ENCODE data around the gene WWTR1. TPM values are rescaled to one million over a fixed set of nuclear protein-coding genes. Genes with fewer than 3 reads are reported as not detected.

Gene WWTR1
- polyA plus RNA-seq, 1 experiment, result 119 TPM

DNA sequence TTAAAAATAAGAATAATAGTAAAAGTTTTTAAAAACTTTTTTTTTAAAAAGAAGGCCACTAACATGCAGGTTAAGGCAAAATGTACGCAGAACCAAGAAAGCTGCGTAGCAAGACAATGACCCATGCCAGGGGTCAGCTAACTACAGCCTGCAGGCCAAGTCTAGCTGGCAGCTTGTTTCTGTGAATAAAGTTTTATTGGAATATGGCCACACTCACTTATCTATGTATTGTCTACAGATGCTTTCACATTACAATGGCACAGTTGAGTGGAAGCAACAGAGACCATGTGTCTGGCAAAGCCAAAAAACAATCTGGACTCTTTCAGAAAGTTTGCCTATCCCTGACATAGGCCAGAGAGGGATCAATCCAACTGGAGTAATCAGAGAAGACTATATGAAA, 46.7 kb downstream of the WWTR1 start:
- TF ChIP-seq, protein P1, sequence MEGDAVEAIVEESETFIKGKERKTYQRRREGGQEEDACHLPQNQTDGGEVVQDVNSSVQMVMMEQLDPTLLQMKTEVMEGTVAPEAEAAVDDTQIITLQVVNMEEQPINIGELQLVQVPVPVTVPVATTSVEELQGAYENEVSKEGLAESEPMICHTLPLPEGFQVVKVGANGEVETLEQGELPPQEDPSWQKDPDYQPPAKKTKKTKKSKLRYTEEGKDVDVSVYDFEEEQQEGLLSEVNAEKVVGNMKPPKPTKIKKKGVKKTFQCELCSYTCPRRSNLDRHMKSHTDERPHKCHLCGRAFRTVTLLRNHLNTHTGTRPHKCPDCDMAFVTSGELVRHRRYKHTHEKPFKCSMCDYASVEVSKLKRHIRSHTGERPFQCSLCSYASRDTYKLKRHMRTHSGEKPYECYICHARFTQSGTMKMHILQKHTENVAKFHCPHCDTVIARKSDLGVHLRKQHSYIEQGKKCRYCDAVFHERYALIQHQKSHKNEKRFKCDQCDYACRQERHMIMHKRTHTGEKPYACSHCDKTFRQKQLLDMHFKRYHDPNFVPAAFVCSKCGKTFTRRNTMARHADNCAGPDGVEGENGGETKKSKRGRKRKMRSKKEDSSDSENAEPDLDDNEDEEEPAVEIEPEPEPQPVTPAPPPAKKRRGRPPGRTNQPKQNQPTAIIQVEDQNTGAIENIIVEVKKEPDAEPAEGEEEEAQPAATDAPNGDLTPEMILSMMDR (IDR thresholded peaks at IDR 0.05; ENCODE audit: insufficient read depth, low read depth, low read length), result no peak
- H3K36me3 ChIP-seq (ENCODE audit: control insufficient read depth, insufficient read depth, low read length), result no peaks in the 10 kb centered on the region
- no peaks in the 10 kb centered on the region for H3K27me3 ChIP-seq (ENCODE audit: control insufficient read depth, insufficient read depth, low read length)
- CTCF ChIA-PET, result interaction anchor here (0.9 to 1.5 kb wide), 2 partner anchors 9 to 19 kb away, joined by 3 to 6 read pairs; no protein-coding TSS in a partner anchor
- no peak for DNase-seq (ENCODE audit: low read depth)
- H3K4me3 ChIP-seq (ENCODE audit: low read depth, low read length), result no peak overlapping the region
- POLR2A ChIA-PET, result no interaction called here

DNA sequence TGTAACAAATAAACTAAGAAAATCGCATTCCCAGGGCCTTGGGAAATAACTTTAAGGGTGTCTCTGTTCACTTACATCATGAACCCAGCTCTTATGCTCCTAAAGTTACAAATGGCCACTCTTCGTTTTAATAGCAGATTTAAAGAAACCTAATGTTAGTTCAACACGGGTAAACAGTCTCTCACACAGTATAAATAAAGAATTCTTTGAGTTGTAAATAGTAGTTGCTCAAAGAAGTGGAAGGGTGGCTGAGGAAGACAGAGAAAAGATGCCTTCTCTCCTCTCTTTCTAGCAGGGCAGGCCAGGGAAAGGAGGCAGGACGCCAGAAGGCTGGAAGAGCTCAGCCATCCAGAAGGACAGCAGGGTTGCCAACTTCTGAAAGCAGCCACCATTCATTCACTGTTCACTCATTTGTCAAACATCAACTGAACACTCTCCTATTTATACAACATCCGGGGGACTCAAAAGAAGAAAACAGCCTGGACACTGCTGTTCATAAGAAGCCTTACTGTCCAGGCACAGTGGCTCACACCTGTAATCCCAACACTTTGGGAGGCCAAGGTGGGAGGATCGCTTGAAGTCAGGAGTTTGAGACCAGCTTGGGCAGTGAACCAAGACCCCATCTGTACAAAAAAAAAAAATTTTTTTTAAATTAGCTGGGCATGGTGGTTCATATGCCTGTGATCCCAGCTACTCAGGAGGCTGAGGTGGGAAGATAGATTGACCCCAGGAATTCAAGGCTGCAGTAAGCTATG, 47.3 kb downstream of the WWTR1 start:
- TF ChIP-seq, protein P1 (IDR thresholded peaks at IDR 0.05; ENCODE audit: insufficient read depth, low read depth, low read length), result no peak
- H3K27me3 ChIP-seq (ENCODE audit: control insufficient read depth, insufficient read depth, low read length), result no peaks in the 10 kb centered on the region
- ChIA-PET CTCF (interaction anchor here (0.6 to 1.5 kb wide), 3 partner anchors 9 to 342 kb away, joined by 3 to 6 read pairs (median 5); no protein-coding TSS in a partner anchor), POLR2A (no interaction called here)
- DNase-seq (ENCODE audit: low read depth), result no peak
- no peak overlapping the region for H3K4me3 ChIP-seq (ENCODE audit: low read depth, low read length)
- H3K36me3 ChIP-seq (ENCODE audit: control insufficient read depth, insufficient read depth, low read length), result no peaks in the 10 kb centered on the region

DNA sequence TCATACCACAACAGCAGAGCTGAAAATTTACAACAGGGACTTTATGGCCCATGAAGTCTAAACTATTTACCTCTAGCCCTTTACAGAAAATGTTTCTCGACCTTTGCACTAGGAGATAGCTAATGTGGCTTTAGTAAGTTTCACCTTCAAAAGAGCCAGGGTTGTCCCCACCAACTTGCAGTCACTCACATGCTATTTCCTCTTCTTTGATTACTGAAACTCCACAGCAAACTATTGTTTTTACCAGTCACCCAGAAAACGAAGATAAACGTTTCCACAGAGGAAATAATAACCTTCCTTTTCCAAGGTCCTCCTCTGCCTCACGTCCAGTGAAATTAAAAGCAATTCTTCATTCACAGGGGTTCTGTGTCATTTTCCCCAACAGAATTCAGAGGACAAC, 48.2 kb downstream of the WWTR1 start:
- Histone ChIP-seq H3K27me3 (ENCODE audit: control insufficient read depth, insufficient read depth, low read length) (no peaks in the 10 kb centered on the region), H3K36me3 (ENCODE audit: control insufficient read depth, insufficient read depth, low read length) (no peaks in the 10 kb centered on the region), H3K4me3 (ENCODE audit: low read depth, low read length) (no peak overlapping the region)
- POLR2A ChIA-PET, result no interaction called here
- CTCF ChIA-PET, result interaction anchor here (1.2 to 1.5 kb wide), 3 partner anchors 10 to 108 kb away, joined by 3 to 6 read pairs (median 4); no protein-coding TSS in a partner anchor
- no peak for DNase-seq (ENCODE audit: low read depth)
- TF ChIP-seq, protein P1 (IDR thresholded peaks at IDR 0.05; ENCODE audit: insufficient read depth, low read depth, low read length), result no peak

DNA sequence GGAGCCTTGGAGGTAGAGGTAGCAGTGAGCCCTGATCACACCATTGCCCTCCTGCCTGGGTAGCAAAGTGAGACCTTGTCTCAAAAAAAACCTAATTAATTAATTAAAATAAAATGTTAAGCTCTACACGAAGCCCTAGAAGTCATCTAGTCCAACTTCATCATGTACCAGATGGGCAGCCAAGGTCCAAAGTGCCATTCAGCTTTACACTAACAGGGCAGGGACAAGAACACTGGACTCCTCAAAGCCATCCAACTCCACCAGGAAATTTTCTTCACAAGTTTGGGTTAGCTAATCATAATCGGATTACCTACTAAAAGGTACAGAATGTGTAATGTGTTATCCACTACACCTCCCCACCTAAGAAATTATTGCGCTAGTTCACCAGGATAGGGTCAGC, 48.8 kb downstream of the WWTR1 start:
- ChIA-PET CTCF (interaction anchor here (1.2 to 1.4 kb wide), 2 partner anchors 22 to 108 kb away, joined by 3 to 4 read pairs; no protein-coding TSS in a partner anchor), POLR2A (no interaction called here)
- no peaks in the 10 kb centered on the region for H3K27me3 ChIP-seq (ENCODE audit: control insufficient read depth, insufficient read depth, low read length)
- no peaks in the 10 kb centered on the region for H3K36me3 ChIP-seq (ENCODE audit: control insufficient read depth, insufficient read depth, low read length)
- no peak for DNase-seq (ENCODE audit: low read depth)
- TF ChIP-seq, protein P1 (IDR thresholded peaks at IDR 0.05; ENCODE audit: insufficient read depth, low read depth, low read length), result no peak
- H3K4me3 ChIP-seq (ENCODE audit: low read depth, low read length), result no peak overlapping the region

DNA sequence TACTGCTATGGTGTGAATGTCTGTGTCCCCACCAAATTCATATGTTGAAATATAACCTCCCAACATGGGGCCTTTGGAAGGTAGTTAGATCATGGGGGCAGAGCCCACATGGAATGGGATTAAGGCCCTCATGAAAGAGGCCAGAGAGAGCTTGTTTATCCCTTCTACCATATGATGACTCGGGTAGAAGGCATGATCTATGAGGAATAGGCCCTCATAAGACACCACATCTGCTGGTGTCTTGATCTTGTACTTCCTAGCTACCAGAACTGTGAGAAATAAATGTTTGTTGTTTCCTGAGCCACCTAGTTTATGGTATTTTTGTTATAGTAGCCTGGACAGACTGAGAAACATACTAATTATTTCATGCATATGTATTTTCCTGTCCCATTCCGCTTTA, 51.9 kb downstream of the WWTR1 start:
- DNase-seq (ENCODE audit: low read depth), result peak; percentile 37
- POLR2A ChIA-PET, result no interaction called here
- Histone ChIP-seq H3K27me3 (ENCODE audit: control insufficient read depth, insufficient read depth, low read length) (no peaks in the 10 kb centered on the region), H3K4me3 (ENCODE audit: low read depth, low read length) (no peak overlapping the region), H3K36me3 (ENCODE audit: control insufficient read depth, insufficient read depth, low read length) (no peaks in the 10 kb centered on the region)
- TF ChIP-seq, protein P1 (IDR thresholded peaks at IDR 0.05; ENCODE audit: insufficient read depth, low read depth, low read length), result no peak
- CTCF ChIA-PET, result interaction anchor here (1.6 kb wide), 1 partner anchor 15 kb away, joined by 4 read pairs; no protein-coding TSS in a partner anchor
